ENCODE measurements around the gene YIPF4.

DNA sequence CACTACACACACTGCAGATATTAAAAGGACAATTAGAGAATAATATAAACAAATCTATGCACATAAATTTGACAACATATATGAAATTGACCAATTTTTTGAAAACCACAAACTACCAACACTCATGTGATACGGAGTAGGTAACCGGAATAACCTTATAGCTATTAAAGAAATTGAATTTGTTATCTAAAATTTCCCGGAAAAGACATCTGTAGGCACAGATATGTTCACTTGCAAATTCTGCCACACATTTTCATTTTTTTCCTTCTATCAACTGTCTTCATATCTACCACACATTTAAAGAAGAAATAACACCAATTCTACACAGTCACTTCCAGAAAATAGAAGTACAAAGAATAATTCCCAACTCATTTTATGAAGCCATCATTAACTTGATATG is 35.4 kb upstream of the YIPF4 start:
- TF ChIP-seq, protein P1, sequence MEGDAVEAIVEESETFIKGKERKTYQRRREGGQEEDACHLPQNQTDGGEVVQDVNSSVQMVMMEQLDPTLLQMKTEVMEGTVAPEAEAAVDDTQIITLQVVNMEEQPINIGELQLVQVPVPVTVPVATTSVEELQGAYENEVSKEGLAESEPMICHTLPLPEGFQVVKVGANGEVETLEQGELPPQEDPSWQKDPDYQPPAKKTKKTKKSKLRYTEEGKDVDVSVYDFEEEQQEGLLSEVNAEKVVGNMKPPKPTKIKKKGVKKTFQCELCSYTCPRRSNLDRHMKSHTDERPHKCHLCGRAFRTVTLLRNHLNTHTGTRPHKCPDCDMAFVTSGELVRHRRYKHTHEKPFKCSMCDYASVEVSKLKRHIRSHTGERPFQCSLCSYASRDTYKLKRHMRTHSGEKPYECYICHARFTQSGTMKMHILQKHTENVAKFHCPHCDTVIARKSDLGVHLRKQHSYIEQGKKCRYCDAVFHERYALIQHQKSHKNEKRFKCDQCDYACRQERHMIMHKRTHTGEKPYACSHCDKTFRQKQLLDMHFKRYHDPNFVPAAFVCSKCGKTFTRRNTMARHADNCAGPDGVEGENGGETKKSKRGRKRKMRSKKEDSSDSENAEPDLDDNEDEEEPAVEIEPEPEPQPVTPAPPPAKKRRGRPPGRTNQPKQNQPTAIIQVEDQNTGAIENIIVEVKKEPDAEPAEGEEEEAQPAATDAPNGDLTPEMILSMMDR (IDR thresholded peaks at IDR 0.05) = no peak
- TF ChIP-seq POLR2A (IDR thresholded peaks at IDR 0.05) = no peak

All from uterus (tissue), 2 donors.